Progenitor cell of endocrine pancreas (in vitro differentiated cells): ENCODE results near the gene EVA1A. TPM values are rescaled to one million over a fixed set of nuclear protein-coding genes. Genes with fewer than 3 reads are reported as not detected.

Experiments used
- DNase-seq: peaks from one replicate; pipeline ENCODE4 v3.0.0; 2021; ENCODE audit warnings: low spot score; ENCODE audit not compliant: unreplicated experiment
- H3K27ac Mint-ChIP-seq: 2 replicates; pipeline ENCODE4 v1.8.0; 2021; ENCODE audit warnings: mild to moderate bottlenecking, moderate library complexity, mixed read lengths
- H3K27me3 Mint-ChIP-seq: 2 replicates; pipeline ENCODE4 v1.8.0; 2021; ENCODE audit warnings: mixed read lengths
- H3K36me3 Mint-ChIP-seq: 2 replicates; pipeline ENCODE4 v1.8.0; 2022; ENCODE audit warnings: mixed read lengths; ENCODE audit not compliant: insufficient read depth
- H3K4me1 Mint-ChIP-seq: 2 replicates; pipeline ENCODE4 v1.8.0; 2021; ENCODE audit warnings: low read depth, mixed read lengths
- H3K4me3 Mint-ChIP-seq: 2 replicates; pipeline ENCODE4 v1.8.0; 2021; ENCODE audit warnings: low read depth, mild to moderate bottlenecking, moderate library complexity, mixed read lengths
- H3K9me3 Mint-ChIP-seq: 2 replicates; pipeline ENCODE4 v1.8.0; 2021; ENCODE audit warnings: low read depth, mixed read lengths
- long read RNA-seq: library from polyadenylated mRNA; unstranded; transcript quantifications from one replicate; pipeline ENCODE4 v2.0.0, GENCODE V29; 2020
- total RNA-seq: library from RNA; stranded (reverse); gene quantifications from 2 replicates; pipeline ENCODE4 v1.2.1, GENCODE V29; 2021
- TF ChIP-seq, protein P1 (sequence below): fragments of 200-600 bp; sonication (generic); IDR thresholded peaks from one replicate; pipeline ENCODE4 v1.5.0; 2021; ENCODE audit warnings: antibody characterized with exemption, mild to moderate bottlenecking; ENCODE audit not compliant: unreplicated experiment

The EVA1A gene, protein sequence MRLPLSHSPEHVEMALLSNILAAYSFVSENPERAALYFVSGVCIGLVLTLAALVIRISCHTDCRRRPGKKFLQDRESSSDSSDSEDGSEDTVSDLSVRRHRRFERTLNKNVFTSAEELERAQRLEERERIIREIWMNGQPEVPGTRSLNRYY
- 10.9 and 11.5 TPM in 2 replicates for total RNA-seq
- long read RNA-seq, transcript EVA1A-202 (4 exons, 1,802 nt): major isoform, 15 of 28 reads
- long read RNA-seq, partial matches to known transcripts: 0 of 28 reads
- long read RNA-seq, other reads (novel, unspliced or antisense): 11 of 28 reads

DNA sequence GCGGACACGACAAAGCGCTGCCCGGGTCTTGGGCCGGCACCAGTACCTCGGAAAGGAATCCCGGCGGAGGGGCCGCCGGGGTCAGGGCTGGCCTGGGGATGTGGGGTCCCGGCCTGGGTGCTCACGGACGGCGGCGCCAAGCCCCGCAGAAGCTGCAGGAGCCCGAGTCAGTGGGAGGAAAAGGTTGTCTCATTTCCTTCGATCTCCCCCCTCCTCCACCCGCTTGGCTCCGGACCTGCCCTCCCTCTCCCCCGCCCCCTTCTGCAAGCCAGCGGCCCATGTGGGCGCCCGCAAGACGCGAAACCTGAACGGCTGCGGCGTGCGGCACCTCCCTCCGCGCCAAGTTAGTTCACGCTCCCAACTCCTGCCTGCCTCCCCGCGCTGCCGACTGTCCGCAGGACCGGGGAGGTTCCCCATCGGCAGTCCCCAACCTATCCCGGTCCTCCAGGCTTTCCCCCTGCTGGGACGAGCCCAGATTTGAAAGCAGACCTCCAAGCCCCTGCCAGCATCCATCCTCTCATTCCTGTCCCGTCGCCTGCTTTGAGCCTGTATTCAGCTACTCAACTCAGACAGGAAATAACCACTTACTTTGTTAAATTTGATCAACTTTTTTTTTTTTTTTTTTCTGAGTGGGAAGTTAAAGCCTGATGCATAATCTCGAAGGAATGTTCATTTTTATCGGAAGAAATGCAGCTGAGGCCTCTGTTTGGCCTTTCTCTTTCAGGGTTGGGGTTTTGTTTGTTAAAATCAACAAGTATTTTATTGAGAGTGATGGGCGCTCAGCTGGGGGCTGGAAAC, at the start of gene EVA1A:
Gene EVA1A, minus strand, starts transcription at position 172 of the 798 bp plus-strand sequence. CDS start 42,799 bp downstream, outside the sequence.
- Mint-ChIP-seq H3K4me1 (peaks cover 15% of the 10 kb centered on the region), H3K4me3 (peak within 1 kb of the TSS; percentile 95), H3K27ac (peak within 1 kb of the TSS; percentile 95), H3K27me3 (peaks cover 9% of the 10 kb centered on the region), H3K9me3 (no peaks in the 10 kb centered on the region), H3K36me3 (no peaks in the 10 kb centered on the region)
- TF ChIP-seq, protein P1, sequence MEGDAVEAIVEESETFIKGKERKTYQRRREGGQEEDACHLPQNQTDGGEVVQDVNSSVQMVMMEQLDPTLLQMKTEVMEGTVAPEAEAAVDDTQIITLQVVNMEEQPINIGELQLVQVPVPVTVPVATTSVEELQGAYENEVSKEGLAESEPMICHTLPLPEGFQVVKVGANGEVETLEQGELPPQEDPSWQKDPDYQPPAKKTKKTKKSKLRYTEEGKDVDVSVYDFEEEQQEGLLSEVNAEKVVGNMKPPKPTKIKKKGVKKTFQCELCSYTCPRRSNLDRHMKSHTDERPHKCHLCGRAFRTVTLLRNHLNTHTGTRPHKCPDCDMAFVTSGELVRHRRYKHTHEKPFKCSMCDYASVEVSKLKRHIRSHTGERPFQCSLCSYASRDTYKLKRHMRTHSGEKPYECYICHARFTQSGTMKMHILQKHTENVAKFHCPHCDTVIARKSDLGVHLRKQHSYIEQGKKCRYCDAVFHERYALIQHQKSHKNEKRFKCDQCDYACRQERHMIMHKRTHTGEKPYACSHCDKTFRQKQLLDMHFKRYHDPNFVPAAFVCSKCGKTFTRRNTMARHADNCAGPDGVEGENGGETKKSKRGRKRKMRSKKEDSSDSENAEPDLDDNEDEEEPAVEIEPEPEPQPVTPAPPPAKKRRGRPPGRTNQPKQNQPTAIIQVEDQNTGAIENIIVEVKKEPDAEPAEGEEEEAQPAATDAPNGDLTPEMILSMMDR: no peak
- peak; percentile 53 for DNase-seq

DNA sequence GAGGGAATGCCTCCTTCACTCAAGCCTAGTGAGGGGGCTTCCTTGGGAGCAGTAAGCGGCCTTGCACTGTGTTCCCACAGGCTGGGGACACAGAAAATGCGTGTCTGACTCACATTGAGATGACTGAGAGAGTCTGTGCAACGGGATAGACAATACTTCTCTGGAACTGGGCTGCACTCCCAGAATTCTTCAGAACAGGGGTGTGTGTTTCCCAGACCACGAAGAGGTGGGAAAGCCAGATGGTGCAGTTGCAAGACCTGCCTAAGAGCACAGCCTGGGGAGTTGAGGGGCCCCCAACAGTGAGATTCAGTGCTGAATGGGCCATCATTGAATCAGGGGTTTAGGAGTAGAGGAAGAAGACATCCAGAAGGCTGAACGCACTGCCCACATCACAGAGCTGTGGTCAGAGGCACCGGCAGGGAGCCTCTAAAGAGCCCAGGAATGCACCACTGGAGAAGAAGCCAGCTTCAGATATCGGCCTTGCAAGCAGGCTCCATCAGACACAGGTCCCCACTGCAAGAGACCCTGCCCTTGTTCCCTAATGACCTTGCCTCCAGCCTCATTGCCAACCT, 49.3 kb upstream of the EVA1A start:
- Mint-ChIP-seq H3K9me3 (no peaks in the 10 kb centered on the region), H3K4me3 (no peak overlapping the region), H3K27me3 (peaks cover 38% of the 10 kb centered on the region), H3K27ac (no peak overlapping the region), H3K4me1 (no peaks in the 10 kb centered on the region), H3K36me3 (no peaks in the 10 kb centered on the region)
- no peak for DNase-seq
- TF ChIP-seq, protein P1: no peak

DNA sequence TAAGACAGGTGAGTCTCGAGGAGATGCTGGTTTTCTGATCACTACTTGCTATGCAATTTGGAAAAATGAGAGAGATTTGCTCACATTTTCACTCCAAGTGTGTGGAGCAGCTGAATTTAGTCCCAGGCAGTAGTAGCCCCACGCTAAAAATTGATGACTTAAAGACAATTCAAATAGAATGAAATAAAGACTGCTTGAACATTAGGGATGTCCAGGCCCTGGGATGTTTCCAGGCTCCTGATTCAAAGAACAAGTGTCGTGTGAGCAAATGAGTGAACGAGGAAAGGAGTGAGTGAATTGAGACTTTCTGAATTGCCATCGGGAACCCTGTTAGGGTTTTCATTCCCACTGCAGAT, 48.6 kb upstream of the EVA1A start:
- no peak overlapping the region for H3K4me3 Mint-ChIP-seq
- peaks cover 40% of the 10 kb centered on the region for H3K27me3 Mint-ChIP-seq
- no peaks in the 10 kb centered on the region for H3K4me1 Mint-ChIP-seq
- H3K27ac Mint-ChIP-seq: no peak overlapping the region
- no peak for DNase-seq
- TF ChIP-seq, protein P1: no peak
- no peaks in the 10 kb centered on the region for H3K36me3 Mint-ChIP-seq
- no peaks in the 10 kb centered on the region for H3K9me3 Mint-ChIP-seq

DNA sequence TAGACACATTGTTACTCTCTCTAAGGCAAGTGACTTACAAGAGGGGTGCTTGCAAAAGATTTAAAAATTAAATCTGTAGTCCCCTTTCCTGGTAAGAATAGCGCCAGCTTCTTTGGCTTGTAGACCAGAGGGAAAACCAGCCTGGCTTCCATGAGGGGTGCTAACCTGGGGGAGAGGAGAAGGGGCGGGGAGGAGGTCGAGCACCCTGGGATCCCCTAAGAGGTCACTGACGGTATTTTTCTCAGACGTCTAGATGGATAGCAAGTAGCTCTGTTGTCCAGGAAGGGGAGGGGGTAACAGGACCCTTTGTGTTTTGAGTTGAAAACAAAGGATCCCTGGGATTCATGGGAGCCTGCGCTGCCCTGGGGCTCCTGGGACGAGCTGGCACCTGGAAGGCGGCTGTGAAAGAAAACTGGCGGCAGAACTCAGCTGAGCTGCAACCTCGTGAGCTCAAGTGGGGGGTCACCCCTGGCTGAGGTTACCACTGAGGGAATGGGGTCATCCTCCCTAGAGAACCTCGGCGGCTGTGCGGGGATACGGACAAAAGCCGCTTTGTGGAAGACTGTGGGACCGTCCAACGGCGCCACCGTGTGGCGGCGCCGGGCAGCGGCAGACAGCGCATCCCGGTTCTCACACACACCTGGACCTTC, 48.1 kb upstream of the EVA1A start:
- Mint-ChIP-seq H3K4me3 (peak overlapping the region; percentile 67), H3K27me3 (peaks cover 40% of the 10 kb centered on the region), H3K9me3 (no peaks in the 10 kb centered on the region), H3K4me1 (no peaks in the 10 kb centered on the region), H3K36me3 (no peaks in the 10 kb centered on the region), H3K27ac (peak overlapping the region; percentile 92)
- peak; percentile 71 for DNase-seq
- TF ChIP-seq, protein P1: peak; percentile 99
